HEK293 (cell line): ENCODE data around the gene BBLN.

Experiments
- CTCF ChIP-seq: fragments of 450-650 bp; formaldehyde crosslinking; IDR thresholded peaks from 2 replicates; pipeline ENCODE4 v1.5.1; 2016; ENCODE audit warnings: missing biosample characterization, missing genetic modification characterization
- TCF7L2 ChIP-seq: IDR thresholded peaks from 2 replicates; pipeline ENCODE4 v1.6.1; 2011; ENCODE audit warnings: low read depth, mild to moderate bottlenecking, inconsistent platforms, low read length, moderate library complexity, borderline replicate concordance
- YY1 ChIP-seq: fragments of 450-650 bp; formaldehyde crosslinking; IDR thresholded peaks from 2 replicates; pipeline ENCODE4 v1.5.1; 2018; ENCODE audit warnings: missing biosample characterization, missing genetic modification characterization
- ZFP69B ChIP-seq: fragments of 450-650 bp; formaldehyde crosslinking; IDR thresholded peaks from 2 replicates; pipeline ENCODE4 v1.5.1; 2016; ENCODE audit warnings: missing biosample characterization, missing genetic modification characterization
- ZNF24 ChIP-seq: fragments of 450-650 bp; formaldehyde crosslinking; IDR thresholded peaks from 2 replicates; pipeline ENCODE4 v1.5.1; 2016; ENCODE audit warnings: missing biosample characterization, missing genetic modification characterization
- ZNF274 ChIP-seq, 2 experiments: fragments of 200-500 bp in 1 of 2; fragments of 450-650 bp in 1 of 2; sonication (Bioruptor generic) in 1 of 2; formaldehyde crosslinking in 1 of 2; IDR thresholded peaks; 2 replicates each; pipeline versions ENCODE4 v1.5.1 to v1.6.1; 2014 to 2016; ENCODE audit warnings: borderline replicate concordance in 1 of 2, inconsistent platforms in 1 of 2, low read length in 1 of 2, missing biosample characterization in 1 of 2, missing genetic modification characterization in 1 of 2
- ZNF354C ChIP-seq: fragments of 450-650 bp; formaldehyde crosslinking; IDR thresholded peaks from 2 replicates; pipeline ENCODE4 v1.5.1; 2016; ENCODE audit warnings: missing biosample characterization, missing genetic modification characterization, low read depth, borderline replicate concordance
- ZNF747 ChIP-seq: fragments of 450-650 bp; formaldehyde crosslinking; IDR thresholded peaks from 2 replicates; pipeline ENCODE4 v1.5.1; 2016; ENCODE audit warnings: missing biosample characterization, missing genetic modification characterization
- ZNF843 ChIP-seq: fragments of 450-650 bp; formaldehyde crosslinking; IDR thresholded peaks from 2 replicates; pipeline ENCODE4 v1.5.1; 2016; ENCODE audit warnings: missing biosample characterization, missing genetic modification characterization
- ZSCAN23 ChIP-seq: fragments of 450-650 bp; formaldehyde crosslinking; IDR thresholded peaks from 2 replicates; pipeline ENCODE4 v1.5.1; 2016; ENCODE audit warnings: missing biosample characterization, missing genetic modification characterization
- TF ChIP-seq, protein P1 (sequence below): fragments of 450-650 bp; formaldehyde crosslinking; IDR thresholded peaks from 2 replicates; pipeline ENCODE4 v1.5.1; 2016; ENCODE audit warnings: missing biosample characterization, missing genetic modification characterization, low read depth

- TF ChIP-seq CTCF (tag by site-specific recombination): no peak
- TF ChIP-seq TCF7L2: no peak
- no peak for TF ChIP-seq ZNF274 (IDR thresholded peaks at IDR 0.05; ENCODE audit: low read length)
- TF ChIP-seq ZNF274 (tag by site-specific recombination; IDR thresholded peaks at IDR 0.05; ENCODE audit: borderline replicate concordance): no peak
- TF ChIP-seq YY1: no peak
- TF ChIP-seq ZNF747: no peak
- TF ChIP-seq ZNF354C (tag by site-specific recombination): no peak
- no peak for TF ChIP-seq ZNF24 (tag by site-specific recombination)
- no peak for TF ChIP-seq ZFP69B
- no peak for TF ChIP-seq ZSCAN23 (tag by site-specific recombination)
- TF ChIP-seq, protein P1, sequence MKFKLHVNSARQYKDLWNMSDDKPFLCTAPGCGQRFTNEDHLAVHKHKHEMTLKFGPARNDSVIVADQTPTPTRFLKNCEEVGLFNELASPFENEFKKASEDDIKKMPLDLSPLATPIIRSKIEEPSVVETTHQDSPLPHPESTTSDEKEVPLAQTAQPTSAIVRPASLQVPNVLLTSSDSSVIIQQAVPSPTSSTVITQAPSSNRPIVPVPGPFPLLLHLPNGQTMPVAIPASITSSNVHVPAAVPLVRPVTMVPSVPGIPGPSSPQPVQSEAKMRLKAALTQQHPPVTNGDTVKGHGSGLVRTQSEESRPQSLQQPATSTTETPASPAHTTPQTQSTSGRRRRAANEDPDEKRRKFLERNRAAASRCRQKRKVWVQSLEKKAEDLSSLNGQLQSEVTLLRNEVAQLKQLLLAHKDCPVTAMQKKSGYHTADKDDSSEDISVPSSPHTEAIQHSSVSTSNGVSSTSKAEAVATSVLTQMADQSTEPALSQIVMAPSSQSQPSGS (tag by site-specific recombination): no peak
- TF ChIP-seq ZNF843 (tag by site-specific recombination): no peak
Measured at GRCh38 chr9:128182893-128183588, 23.0 kb downstream of the BBLN start.
